Measurements from ENCODE around the gene RIPPLY3. TPM values are rescaled to one million over a fixed set of nuclear protein-coding genes. Genes with fewer than 3 reads are reported as not detected.

Gene RIPPLY3
- total and polyA plus RNA-seq, 5 donors from 2014 or later = not detected

GRCh38 chr21:37008724-37009123 lies 2.2 kb downstream of the RIPPLY3 start:
- no peak for ATAC-seq (ENCODE audit: low read depth in 2 of 2)
- peaks cover 23% of the 10 kb centered on the region for H3K27me3 ChIP-seq (ENCODE audit: control insufficient read depth, insufficient read depth, low read length)
- peaks cover 24% of the 10 kb centered on the region for H3K4me1 ChIP-seq (ENCODE audit: control insufficient read depth, insufficient read depth, low read length, poor library complexity, severe bottlenecking)
- H3K9me3 Mint-ChIP-seq = peaks cover 0 to 4% (median 0%) of the 10 kb centered on the region in 7 donors
- H3K27ac Mint-ChIP-seq = no peak overlapping the region
- no peaks in the 10 kb centered on the region for H3K36me3 ChIP-seq (ENCODE audit: control insufficient read depth, insufficient read depth, low read length)
- no peak overlapping the region for H3K27ac ChIP-seq (ENCODE audit: insufficient read depth, low read length, poor library complexity, severe bottlenecking)
- H3K36me3 Mint-ChIP-seq = no peaks in the 10 kb centered on the region
- peaks cover 78% of the 10 kb centered on the region for H3K27me3 Mint-ChIP-seq
- H3K4me1 Mint-ChIP-seq = peaks cover 2 to 18% (median 14%) of the 10 kb centered on the region in 4 donors
- H3K4me3 Mint-ChIP-seq = no peak overlapping the region
- H3K4me3 ChIP-seq (ENCODE audit: low read depth, low read length) = no peak overlapping the region
- H3K9me3 ChIP-seq (ENCODE audit: control insufficient read depth in 2 of 2, low read length in 2 of 2) = no peaks in the 10 kb centered on the region
- no peak for DNase-seq

- Mint-ChIP-seq H3K36me3 (no peaks in the 10 kb centered on the region), H3K4me3 (peak overlapping the region in 3 of 4 donors; percentile 53 to 75 (median 57)), H3K9me3 (peaks cover 0 to 6% (median 0%) of the 10 kb centered on the region in 7 donors), H3K27me3 (peaks cover 69% of the 10 kb centered on the region), H3K4me1 (peaks cover 2 to 18% (median 14%) of the 10 kb centered on the region in 4 donors), H3K27ac (peak overlapping the region in 1 of 3 donors; percentile 57)
- ATAC-seq (ENCODE audit: low read depth in 2 of 2) (peak; percentile 72 to 78), DNase-seq (peak; percentile 45 to 80 (median 62))
- H3K27me3 ChIP-seq (ENCODE audit: control insufficient read depth, insufficient read depth, low read length) = peaks cover 23% of the 10 kb centered on the region
- no peak overlapping the region for H3K27ac ChIP-seq (ENCODE audit: insufficient read depth, low read length, poor library complexity, severe bottlenecking)
- H3K4me3 ChIP-seq (ENCODE audit: low read depth, low read length) = peak overlapping the region; percentile 6
- no peaks in the 10 kb centered on the region for H3K9me3 ChIP-seq (ENCODE audit: control insufficient read depth in 2 of 2, low read length in 2 of 2)
- H3K4me1 ChIP-seq (ENCODE audit: control insufficient read depth, insufficient read depth, low read length, poor library complexity, severe bottlenecking) = peaks cover 24% of the 10 kb centered on the region
- no peaks in the 10 kb centered on the region for H3K36me3 ChIP-seq (ENCODE audit: control insufficient read depth, insufficient read depth, low read length)
Observed at GRCh38 chr21:37009740-37010341, 3.3 kb downstream of the RIPPLY3 start.

- H3K4me1 ChIP-seq (ENCODE audit: control insufficient read depth, insufficient read depth, low read length, poor library complexity, severe bottlenecking) = no peaks in the 10 kb centered on the region
- Mint-ChIP-seq H3K9me3 (peaks cover 0 to 2% (median 0%) of the 10 kb centered on the region in 7 donors), H3K27ac (no peak overlapping the region), H3K4me1 (no peaks in the 10 kb centered on the region), H3K4me3 (no peak overlapping the region), H3K27me3 (peaks cover 14% of the 10 kb centered on the region), H3K36me3 (no peaks in the 10 kb centered on the region)
- H3K9me3 ChIP-seq (ENCODE audit: control insufficient read depth in 2 of 2, low read length in 2 of 2) = no peaks in the 10 kb centered on the region
- no peaks in the 10 kb centered on the region for H3K36me3 ChIP-seq (ENCODE audit: control insufficient read depth, insufficient read depth, low read length)
- no peak overlapping the region for H3K27ac ChIP-seq (ENCODE audit: insufficient read depth, low read length, poor library complexity, severe bottlenecking)
- no peak overlapping the region for H3K4me3 ChIP-seq (ENCODE audit: low read depth, low read length)
- H3K27me3 ChIP-seq (ENCODE audit: control insufficient read depth, insufficient read depth, low read length) = peaks cover 2% of the 10 kb centered on the region
- ATAC-seq (ENCODE audit: low read depth in 2 of 2) (no peak), DNase-seq (no peak)
Observed at GRCh38 chr21:37017951-37018679, 11.6 kb downstream of the RIPPLY3 start.

GRCh38 chr21:37026499-37026898 lies 20.0 kb downstream of the RIPPLY3 start:
- Mint-ChIP-seq H3K4me3 (no peak overlapping the region), H3K9me3 (peaks cover 0 to 6% (median 0%) of the 10 kb centered on the region in 7 donors), H3K27ac (no peak overlapping the region), H3K4me1 (no peaks in the 10 kb centered on the region), H3K36me3 (peaks cover 4% of the 10 kb centered on the region), H3K27me3 (peaks cover 7% of the 10 kb centered on the region)
- Histone ChIP-seq H3K36me3 (ENCODE audit: control insufficient read depth, insufficient read depth, low read length) (no peaks in the 10 kb centered on the region), H3K4me1 (ENCODE audit: control insufficient read depth, insufficient read depth, low read length, poor library complexity, severe bottlenecking) (no peaks in the 10 kb centered on the region), H3K9me3 (ENCODE audit: control insufficient read depth in 2 of 2, low read length in 2 of 2) (no peaks in the 10 kb centered on the region), H3K4me3 (ENCODE audit: low read depth, low read length) (no peak overlapping the region), H3K27me3 (ENCODE audit: control insufficient read depth, insufficient read depth, low read length) (no peaks in the 10 kb centered on the region), H3K27ac (ENCODE audit: insufficient read depth, low read length, poor library complexity, severe bottlenecking) (no peak overlapping the region)
- DNase-seq (no peak), ATAC-seq (ENCODE audit: low read depth in 2 of 2) (no peak)

- Histone ChIP-seq H3K9me3 (ENCODE audit: control insufficient read depth in 2 of 2, low read length in 2 of 2) (no peaks in the 10 kb centered on the region), H3K4me3 (ENCODE audit: low read depth, low read length) (no peak overlapping the region), H3K27ac (ENCODE audit: insufficient read depth, low read length, poor library complexity, severe bottlenecking) (no peak overlapping the region), H3K4me1 (ENCODE audit: control insufficient read depth, insufficient read depth, low read length, poor library complexity, severe bottlenecking) (no peaks in the 10 kb centered on the region), H3K27me3 (ENCODE audit: control insufficient read depth, insufficient read depth, low read length) (no peaks in the 10 kb centered on the region), H3K36me3 (ENCODE audit: control insufficient read depth, insufficient read depth, low read length) (no peaks in the 10 kb centered on the region)
- H3K4me3 Mint-ChIP-seq = no peak overlapping the region
- H3K9me3 Mint-ChIP-seq = peaks cover 0 to 3% (median 0%) of the 10 kb centered on the region in 7 donors
- peaks cover 7% of the 10 kb centered on the region for H3K27me3 Mint-ChIP-seq
- no peaks in the 10 kb centered on the region for H3K4me1 Mint-ChIP-seq
- no peak overlapping the region for H3K27ac Mint-ChIP-seq
- DNase-seq (no peak), ATAC-seq (ENCODE audit: low read depth in 2 of 2) (no peak)
- peaks cover 1% of the 10 kb centered on the region for H3K36me3 Mint-ChIP-seq
Observed at GRCh38 chr21:37028570-37028969, 22.1 kb downstream of the RIPPLY3 start.

GRCh38 chr21:37030864-37031263 lies 24.4 kb downstream of the RIPPLY3 start:
- Histone ChIP-seq H3K4me3 (ENCODE audit: low read depth, low read length) (no peak overlapping the region), H3K4me1 (ENCODE audit: control insufficient read depth, insufficient read depth, low read length, poor library complexity, severe bottlenecking) (no peaks in the 10 kb centered on the region), H3K36me3 (ENCODE audit: control insufficient read depth, insufficient read depth, low read length) (no peaks in the 10 kb centered on the region), H3K27ac (ENCODE audit: insufficient read depth, low read length, poor library complexity, severe bottlenecking) (no peak overlapping the region), H3K27me3 (ENCODE audit: control insufficient read depth, insufficient read depth, low read length) (no peaks in the 10 kb centered on the region), H3K9me3 (ENCODE audit: control insufficient read depth in 2 of 2, low read length in 2 of 2) (no peaks in the 10 kb centered on the region)
- Mint-ChIP-seq H3K27ac (no peak overlapping the region), H3K27me3 (peaks cover 7% of the 10 kb centered on the region), H3K9me3 (peaks cover 0 to 1% (median 0%) of the 10 kb centered on the region in 7 donors), H3K4me1 (no peaks in the 10 kb centered on the region), H3K36me3 (no peaks in the 10 kb centered on the region), H3K4me3 (no peak overlapping the region)
- DNase-seq (no peak), ATAC-seq (ENCODE audit: low read depth in 2 of 2) (no peak)

GRCh38 chr21:37032293-37032692 lies 25.8 kb downstream of the RIPPLY3 start:
- no peaks in the 10 kb centered on the region for H3K9me3 ChIP-seq (ENCODE audit: control insufficient read depth in 2 of 2, low read length in 2 of 2)
- H3K4me3 ChIP-seq (ENCODE audit: low read depth, low read length) = no peak overlapping the region
- Mint-ChIP-seq H3K27me3 (peaks cover 7% of the 10 kb centered on the region), H3K4me3 (no peak overlapping the region), H3K9me3 (peaks cover 0 to 1% (median 0%) of the 10 kb centered on the region in 7 donors), H3K27ac (no peak overlapping the region), H3K4me1 (no peaks in the 10 kb centered on the region), H3K36me3 (no peaks in the 10 kb centered on the region)
- H3K27me3 ChIP-seq (ENCODE audit: control insufficient read depth, insufficient read depth, low read length) = no peaks in the 10 kb centered on the region
- ATAC-seq (ENCODE audit: low read depth in 2 of 2) = no peak
- H3K4me1 ChIP-seq (ENCODE audit: control insufficient read depth, insufficient read depth, low read length, poor library complexity, severe bottlenecking) = no peaks in the 10 kb centered on the region
- DNase-seq = no peak
- H3K27ac ChIP-seq (ENCODE audit: insufficient read depth, low read length, poor library complexity, severe bottlenecking) = no peak overlapping the region
- H3K36me3 ChIP-seq (ENCODE audit: control insufficient read depth, insufficient read depth, low read length) = no peaks in the 10 kb centered on the region

Measured in CD4-positive, CD25-positive, alpha-beta regulatory T cell (primary cell).